Fibroblast of villous mesenchyme (primary cell): Measurements from ENCODE around the gene ZNF415. TPM values are rescaled to one million over a fixed set of nuclear protein-coding genes. Genes with fewer than 3 reads are reported as not detected.
"Not testable (repeated sequence)": the region's sequence is repeated elsewhere in the genome, so short reads cannot be mapped to it uniquely, and the experiment has no call there.

Source experiments
- DNase-seq: peaks from one replicate; pipeline ENCODE4 v3.0.0-alpha.2; 2010; ENCODE audit warnings: low read depth
- H3K4me3 ChIP-seq: 2 replicates; pipeline ENCODE4 v1.5.1; 2011; ENCODE audit warnings: low read depth, mild to moderate bottlenecking, low read length
- total RNA-seq: library from RNA; depleted of rRNA; stranded (reverse); fragments of >200 nt; gene quantifications from 2 replicates; pipeline ENCODE4 v1.2.3, GENCODE V29; 2012
- TF ChIP-seq, protein P1 (sequence below): IDR thresholded peaks from 2 replicates; pipeline ENCODE4 v1.5.1; 2012; ENCODE audit warnings: low read depth, mild to moderate bottlenecking, low read length; ENCODE audit not compliant: insufficient read depth

Gene ZNF415
- total RNA-seq, 1 donor, result 2.2 TPM

- TF ChIP-seq, protein P1, sequence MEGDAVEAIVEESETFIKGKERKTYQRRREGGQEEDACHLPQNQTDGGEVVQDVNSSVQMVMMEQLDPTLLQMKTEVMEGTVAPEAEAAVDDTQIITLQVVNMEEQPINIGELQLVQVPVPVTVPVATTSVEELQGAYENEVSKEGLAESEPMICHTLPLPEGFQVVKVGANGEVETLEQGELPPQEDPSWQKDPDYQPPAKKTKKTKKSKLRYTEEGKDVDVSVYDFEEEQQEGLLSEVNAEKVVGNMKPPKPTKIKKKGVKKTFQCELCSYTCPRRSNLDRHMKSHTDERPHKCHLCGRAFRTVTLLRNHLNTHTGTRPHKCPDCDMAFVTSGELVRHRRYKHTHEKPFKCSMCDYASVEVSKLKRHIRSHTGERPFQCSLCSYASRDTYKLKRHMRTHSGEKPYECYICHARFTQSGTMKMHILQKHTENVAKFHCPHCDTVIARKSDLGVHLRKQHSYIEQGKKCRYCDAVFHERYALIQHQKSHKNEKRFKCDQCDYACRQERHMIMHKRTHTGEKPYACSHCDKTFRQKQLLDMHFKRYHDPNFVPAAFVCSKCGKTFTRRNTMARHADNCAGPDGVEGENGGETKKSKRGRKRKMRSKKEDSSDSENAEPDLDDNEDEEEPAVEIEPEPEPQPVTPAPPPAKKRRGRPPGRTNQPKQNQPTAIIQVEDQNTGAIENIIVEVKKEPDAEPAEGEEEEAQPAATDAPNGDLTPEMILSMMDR, result no peak
- H3K4me3 ChIP-seq, result peak overlapping the region; percentile 71
- DNase-seq, result no peak
Observed at GRCh38 chr19:53131727-53132126, 983 bp downstream of the ZNF415 start.

DNA sequence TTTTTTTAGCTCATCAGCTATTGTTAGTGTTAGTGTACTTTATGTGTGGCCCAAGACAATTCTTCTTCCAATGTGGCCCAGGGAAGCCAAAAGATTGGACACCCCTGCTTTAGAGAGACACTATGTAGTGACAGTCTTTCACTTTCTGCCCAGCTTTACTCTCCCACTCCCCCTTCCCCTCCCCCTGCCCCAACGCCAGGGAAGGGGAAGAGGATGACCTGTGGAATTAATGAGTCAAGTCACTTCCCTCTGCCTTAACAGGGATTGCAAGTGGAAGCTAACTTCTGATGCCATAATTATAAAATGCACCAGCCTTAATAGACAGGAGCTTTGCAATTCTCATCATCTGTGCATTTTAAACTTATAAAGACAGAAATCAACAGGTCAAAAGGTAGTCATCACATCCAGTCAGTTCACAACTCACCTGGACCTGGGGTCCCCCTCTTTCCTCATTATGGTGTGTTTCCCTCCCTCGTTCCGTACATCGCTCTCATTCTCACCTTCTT, 1.6 kb downstream of the ZNF415 start:
- TF ChIP-seq, protein P1, result no peak
- DNase-seq, result no peak
- no peak overlapping the region for H3K4me3 ChIP-seq

- H3K4me3 ChIP-seq, result no peak overlapping the region
- DNase-seq, result no peak
- TF ChIP-seq, protein P1, result no peak
Observed at GRCh38 chr19:53130506-53130905, 2.2 kb downstream of the ZNF415 start.

GRCh38 chr19:53126733-53127526, 5.8 kb downstream of the ZNF415 start:
- DNase-seq, H3K4me3 ChIP-seq: not testable (repeated sequence)

DNA sequence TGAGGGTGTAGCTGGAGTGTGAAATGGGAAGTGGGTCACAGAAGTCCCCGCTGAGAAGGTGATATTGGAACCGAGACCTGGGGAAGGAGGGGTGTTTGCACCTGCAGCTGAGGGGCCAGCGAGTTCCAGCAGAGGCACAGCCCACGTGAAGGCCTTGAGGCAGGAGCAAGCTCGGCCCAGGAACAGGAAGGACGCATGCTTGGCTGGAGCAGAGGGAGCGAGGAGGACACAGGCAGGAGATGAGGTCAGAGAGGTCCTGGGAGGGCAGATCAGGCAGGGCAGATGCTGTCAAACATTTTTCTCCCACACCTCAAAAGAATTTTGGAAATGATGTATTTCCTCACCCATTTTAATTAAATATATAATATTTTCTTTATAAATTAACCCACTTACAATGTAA, 9.3 kb downstream of the ZNF415 start:
- TF ChIP-seq, protein P1, result no peak
- DNase-seq, result no peak
- no peak overlapping the region for H3K4me3 ChIP-seq

GRCh38 chr19:53112286-53112685, 20.4 kb downstream of the ZNF415 start:
- TF ChIP-seq, protein P1, result no peak
- no peak overlapping the region for H3K4me3 ChIP-seq
- DNase-seq, result no peak

GRCh38 chr19:53109527-53109926, 23.2 kb downstream of the ZNF415 start:
- no peak overlapping the region for H3K4me3 ChIP-seq
- TF ChIP-seq, protein P1, result no peak
- DNase-seq, result no peak
